HG02763 (cell line): ENCODE data around the gene PRRT2.
"Not testable (repeated sequence)": the region's sequence is repeated elsewhere in the genome, so short reads cannot be mapped to it uniquely, and the experiment has no call there.

Experiments used
- ATAC-seq: cut with Tn5 transposase; IDR thresholded peaks from one replicate; pipeline ENCODE4 v1.9.1; 2021; ENCODE audit warnings: mild to moderate bottlenecking, moderate library complexity; ENCODE audit not compliant: unreplicated experiment

PRRT2 gene

DNA sequence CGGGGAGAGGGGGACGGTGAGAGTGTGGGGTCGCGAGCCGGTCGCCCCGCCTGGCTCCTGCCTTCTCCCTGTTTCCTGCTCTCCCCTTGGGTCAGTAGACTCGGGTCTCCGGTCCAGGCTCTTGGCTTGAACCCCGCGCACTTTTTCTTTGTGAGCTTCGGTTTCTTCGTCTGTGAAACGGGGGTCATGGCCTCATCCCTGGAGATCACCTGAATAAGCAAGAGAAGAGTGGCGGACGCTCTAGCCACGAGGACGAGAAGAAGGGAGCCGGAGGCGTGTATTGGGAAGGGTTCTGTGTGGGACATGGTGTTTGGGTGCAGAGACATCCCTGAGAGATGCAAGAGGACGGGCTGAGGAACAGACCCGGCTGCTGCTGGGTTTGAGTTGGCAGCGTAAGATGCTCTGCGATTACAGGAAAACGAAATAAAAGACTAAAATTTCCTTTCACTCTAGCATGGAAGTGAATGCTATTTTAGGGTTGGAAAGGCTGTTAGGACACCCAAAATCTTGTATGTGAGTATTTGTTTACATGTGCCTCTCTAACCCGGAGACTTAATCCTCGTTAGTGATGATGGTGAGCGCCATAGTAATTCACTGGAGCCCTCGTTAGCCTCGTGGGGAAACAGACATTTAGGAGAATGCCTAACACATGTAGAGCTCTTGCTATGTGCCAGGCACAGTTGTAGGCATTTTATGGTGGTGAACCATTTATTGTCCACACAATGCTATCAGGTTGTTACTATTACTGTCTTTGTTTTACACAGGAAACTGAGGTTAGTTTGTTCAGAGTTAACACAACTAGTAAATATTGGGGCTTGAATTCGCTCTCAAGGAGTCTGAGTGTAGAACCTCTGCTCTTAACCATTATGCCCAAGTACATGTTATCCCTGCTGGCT is 20.8 kb upstream of the PRRT2 start:
- no peak for ATAC-seq

GRCh38 chr16:29791845-29792807 is 19.9 kb upstream of the PRRT2 start:
- ATAC-seq: no peak

GRCh38 chr16:29793153-29793552 is 18.8 kb upstream of the PRRT2 start:
- not testable (repeated sequence) for ATAC-seq

GRCh38 chr16:29794231-29794710 is 17.7 kb upstream of the PRRT2 start:
- ATAC-seq: no peak

- ATAC-seq: no peak
These were observed 9.5 kb upstream of the PRRT2 start for GRCh38 chr16:29802416-29802935.

DNA sequence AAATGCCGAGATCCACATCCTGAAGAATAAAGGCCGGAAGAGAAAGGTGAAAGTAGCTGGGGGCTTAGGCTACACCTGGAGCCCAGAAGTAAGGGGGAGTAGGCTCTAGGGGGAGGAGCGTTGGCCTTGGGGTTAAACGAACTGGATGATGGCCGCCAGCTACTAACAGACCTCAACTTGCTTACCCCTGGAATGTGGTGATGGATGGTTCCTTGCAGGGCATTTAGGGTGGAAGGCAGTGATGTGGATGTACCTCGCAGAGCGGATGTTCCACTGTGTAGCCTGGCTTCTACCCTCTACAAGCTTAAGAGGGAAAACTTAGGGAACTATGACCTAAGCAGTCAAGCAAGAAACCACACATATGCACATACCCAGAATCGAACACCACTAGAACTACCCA is 8.0 kb upstream of the PRRT2 start:
- ATAC-seq: no peak

- ATAC-seq: no peak
These were observed 7.3 kb upstream of the PRRT2 start for GRCh38 chr16:29804455-29805231.

DNA sequence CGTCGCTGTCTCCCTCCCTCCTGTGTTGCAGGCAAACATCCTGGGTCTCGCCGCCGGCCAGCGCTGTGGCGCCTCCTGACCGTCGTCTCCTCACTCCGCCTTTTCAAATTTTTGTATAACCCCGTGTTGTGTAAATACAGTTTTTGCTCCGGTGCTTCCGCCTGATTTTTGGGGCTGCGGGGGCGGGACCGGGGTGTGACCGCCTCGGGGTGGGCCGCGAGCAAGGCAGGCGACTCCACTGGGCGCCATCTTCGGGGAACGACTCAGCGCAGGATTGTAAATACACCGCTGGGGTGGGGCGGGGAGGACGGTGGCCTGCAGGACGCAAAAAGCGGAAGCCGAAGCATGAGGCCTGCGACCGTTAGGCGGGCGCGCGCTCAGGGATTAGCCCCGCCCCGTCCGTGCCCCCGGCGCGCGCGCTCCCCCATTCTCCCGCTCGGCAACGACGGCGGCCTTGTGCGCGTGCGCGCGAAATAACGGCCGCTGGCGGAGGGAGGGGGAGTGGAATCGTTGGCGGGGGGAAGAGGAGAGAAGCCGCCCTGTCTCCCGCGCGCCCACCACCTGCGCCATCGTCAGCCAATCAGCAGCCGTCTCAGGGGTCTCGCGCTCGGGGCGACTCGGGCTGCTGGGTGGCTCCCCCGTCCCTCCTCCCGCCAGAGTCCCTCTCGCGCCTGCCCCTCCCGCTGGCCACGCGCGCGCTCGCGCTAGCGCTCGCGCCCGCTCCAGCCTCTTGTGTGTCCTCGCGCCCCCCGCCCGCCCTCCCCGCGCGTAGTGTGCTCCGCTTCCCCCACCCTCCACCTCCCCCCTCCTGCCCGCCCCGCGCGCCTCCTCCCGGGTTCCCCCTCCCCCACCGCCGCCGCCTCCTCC is 6.5 kb upstream of the PRRT2 start:
- ATAC-seq: peak; percentile 55

DNA sequence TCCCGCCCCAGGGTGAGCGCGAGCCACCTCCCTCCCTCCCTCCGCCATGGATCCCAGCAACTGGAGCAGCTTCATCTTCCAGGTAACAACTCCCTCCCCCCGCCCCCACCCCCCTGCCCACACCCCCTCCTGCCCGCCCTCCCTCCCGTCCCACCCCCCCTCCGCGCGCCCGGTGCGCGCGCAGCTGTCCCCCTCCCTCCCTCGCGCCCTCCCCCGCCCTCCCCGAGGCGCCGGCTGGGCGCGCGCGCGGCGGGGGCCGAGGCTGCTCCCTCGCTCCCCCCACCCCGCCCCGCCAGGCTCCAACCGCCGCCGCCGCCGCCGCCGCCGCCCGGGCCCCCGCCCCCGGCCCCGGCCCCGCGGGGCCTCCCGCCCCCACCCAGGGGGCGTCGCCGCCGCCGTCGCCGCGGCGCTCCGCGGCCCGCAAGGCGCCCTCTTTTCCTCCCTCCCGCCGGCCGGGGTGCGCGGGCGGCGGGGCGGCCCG is 5.9 kb upstream of the PRRT2 start, which contains the start of gene MAZ:
TSS of gene MAZ (plus strand) at position 431 of the 481 bp plus-strand sequence. CDS start 173 bp downstream, outside the sequence.
- ATAC-seq: no peak

DNA sequence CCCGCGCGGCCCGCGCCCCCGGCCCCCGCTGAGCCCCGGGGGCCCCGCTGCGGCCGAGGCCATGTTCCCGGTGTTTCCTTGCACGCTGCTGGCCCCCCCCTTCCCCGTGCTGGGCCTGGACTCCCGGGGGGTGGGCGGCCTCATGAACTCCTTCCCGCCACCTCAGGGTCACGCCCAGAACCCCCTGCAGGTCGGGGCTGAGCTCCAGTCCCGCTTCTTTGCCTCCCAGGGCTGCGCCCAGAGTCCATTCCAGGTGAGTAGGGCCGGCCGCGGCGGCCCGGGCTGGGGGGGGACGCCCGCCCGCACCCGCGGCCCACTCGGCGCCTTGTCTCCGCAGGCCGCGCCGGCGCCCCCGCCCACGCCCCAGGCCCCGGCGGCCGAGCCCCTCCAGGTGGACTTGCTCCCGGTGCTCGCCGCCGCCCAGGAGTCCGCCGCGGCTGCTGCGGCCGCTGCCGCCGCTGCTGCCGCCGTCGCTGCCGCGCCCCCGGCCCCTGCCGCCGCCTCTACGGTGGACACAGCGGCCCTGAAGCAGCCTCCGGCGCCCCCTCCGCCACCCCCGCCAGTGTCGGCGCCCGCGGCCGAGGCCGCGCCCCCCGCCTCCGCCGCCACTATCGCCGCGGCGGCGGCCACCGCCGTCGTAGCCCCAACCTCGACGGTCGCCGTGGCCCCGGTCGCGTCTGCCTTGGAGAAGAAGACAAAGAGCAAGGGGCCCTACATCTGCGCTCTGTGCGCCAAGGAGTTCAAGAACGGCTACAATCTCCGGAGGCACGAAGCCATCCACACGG is 5.2 kb upstream of the PRRT2 start:
- ATAC-seq: no peak

DNA sequence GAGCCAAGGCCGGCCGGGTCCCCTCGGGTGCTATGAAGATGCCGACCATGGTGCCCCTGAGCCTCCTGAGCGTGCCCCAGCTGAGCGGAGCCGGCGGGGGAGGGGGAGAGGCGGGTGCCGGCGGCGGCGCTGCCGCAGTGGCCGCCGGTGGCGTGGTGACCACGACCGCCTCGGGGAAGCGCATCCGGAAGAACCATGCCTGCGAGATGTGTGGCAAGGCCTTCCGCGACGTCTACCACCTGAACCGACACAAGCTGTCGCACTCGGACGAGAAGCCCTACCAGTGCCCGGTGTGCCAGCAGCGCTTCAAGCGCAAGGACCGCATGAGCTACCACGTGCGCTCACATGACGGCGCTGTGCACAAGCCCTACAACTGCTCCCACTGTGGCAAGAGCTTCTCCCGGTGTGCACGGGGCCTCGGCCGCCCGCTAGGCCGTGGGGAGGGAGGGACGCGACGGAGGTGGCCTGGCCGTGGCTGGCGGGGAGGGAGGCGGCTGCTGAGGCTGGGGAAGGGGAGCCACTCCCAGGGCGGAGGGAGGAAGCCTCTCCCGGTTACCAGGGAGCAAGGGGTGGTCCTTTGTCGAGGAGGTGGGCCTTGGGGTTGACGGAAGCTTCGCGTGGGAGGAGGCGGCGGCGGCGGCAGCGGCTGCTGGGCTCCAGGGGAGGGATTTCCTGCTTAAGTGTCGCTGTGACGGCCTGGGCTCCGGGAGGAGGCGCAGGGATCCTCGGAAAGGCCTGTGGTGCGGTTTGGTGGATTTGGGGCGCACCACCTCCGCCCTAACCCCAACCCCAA is 4.4 kb upstream of the PRRT2 start:
- no peak for ATAC-seq

- no peak for ATAC-seq
These were observed 3.6 kb upstream of the PRRT2 start for GRCh38 chr16:29808219-29808900.

GRCh38 chr16:29809031-29809747 is 2.8 kb upstream of the PRRT2 start:
- ATAC-seq: no peak

DNA sequence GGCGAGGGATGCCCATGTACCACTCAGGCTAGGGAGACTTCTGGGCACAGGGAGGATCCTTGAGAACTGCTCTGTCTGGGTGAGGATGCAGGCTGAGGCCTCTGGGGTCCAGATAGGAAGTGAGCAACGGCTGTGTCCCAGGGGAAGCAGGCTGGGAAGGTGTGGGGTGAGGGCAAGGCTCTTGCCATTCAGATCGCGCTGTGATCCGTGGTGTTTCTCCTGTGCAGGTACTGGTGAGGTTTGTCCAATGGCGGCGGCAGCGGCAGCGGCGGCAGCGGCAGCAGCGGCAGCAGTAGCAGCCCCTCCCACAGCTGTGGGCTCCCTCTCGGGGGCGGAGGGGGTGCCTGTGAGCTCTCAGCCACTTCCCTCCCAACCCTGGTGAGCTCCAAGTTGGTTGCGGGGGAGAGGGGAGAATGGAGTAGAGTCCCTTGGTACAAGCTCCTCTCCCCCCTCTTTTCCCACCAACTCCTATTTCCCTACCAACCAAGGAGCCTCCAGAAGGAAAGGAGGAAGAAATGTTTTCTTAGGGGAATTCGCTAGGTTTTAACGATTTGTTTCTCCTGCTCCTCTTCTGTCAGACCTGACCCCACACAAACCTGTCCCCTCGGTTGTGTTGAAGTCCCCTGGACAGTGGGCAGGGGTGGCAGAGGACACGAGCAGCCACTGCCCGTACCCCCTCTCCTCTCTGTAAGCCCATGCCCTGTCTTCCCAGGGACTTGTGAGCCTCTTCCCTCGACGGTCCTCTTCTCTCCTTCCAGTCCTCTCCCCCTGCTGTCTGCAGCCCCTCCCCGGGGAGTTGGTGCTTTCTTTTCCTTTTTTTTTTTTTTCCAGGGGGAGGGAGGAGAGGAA is 1.9 kb upstream of the PRRT2 start:
- ATAC-seq: no peak

GRCh38 chr16:29810699-29811169 is 1.3 kb upstream of the PRRT2 start:
- no peak for ATAC-seq
